Measurements from ENCODE around the gene FOXI1. TPM values are rescaled to one million over a fixed set of nuclear protein-coding genes. Genes with fewer than 3 reads are reported as not detected.

The FOXI1 gene
- total RNA-seq, 1 donor = not detected

GRCh38 chr5:170154297-170154696 is 48.6 kb downstream of the FOXI1 start:
- Histone ChIP-seq H4K20me1 (ENCODE audit: insufficient read depth, low read length) (no peaks in the 10 kb centered on the region), H3K36me3 (ENCODE audit: insufficient read depth, low read length) (no peaks in the 10 kb centered on the region), H3K79me2 (ENCODE audit: insufficient read depth, low read length) (no peaks in the 10 kb centered on the region), H3K4me3 (ENCODE audit: insufficient read depth, low read length) (no peak overlapping the region), H3K4me2 (ENCODE audit: insufficient read depth, low read length) (no peak overlapping the region), H3K27ac (ENCODE audit: low read depth, low read length) (no peak overlapping the region), H3K27me3 (ENCODE audit: insufficient read depth, low read length) (no peaks in the 10 kb centered on the region), H3K4me1 (ENCODE audit: insufficient read depth, low read length) (peaks cover 21% of the 10 kb centered on the region), H3K9me3 (ENCODE audit: low read depth, low read length) (no peaks in the 10 kb centered on the region), H2AFZ (ENCODE audit: low read length) (no peak overlapping the region)
- TF ChIP-seq CTCF (IDR thresholded peaks at IDR 0.05; ENCODE audit: extremely low read depth, low read depth, low read length) = no peak
- DNase-seq (ENCODE audit: insufficient read length, low spot score, missing footprints) = no peak

GRCh38 chr5:170154744-170155143 is 49.0 kb downstream of the FOXI1 start:
- no peak overlapping the region for H3K4me3 ChIP-seq (ENCODE audit: insufficient read depth, low read length)
- no peak overlapping the region for H3K27ac ChIP-seq (ENCODE audit: low read depth, low read length)
- H3K9me3 ChIP-seq (ENCODE audit: low read depth, low read length) = no peaks in the 10 kb centered on the region
- no peaks in the 10 kb centered on the region for H3K36me3 ChIP-seq (ENCODE audit: insufficient read depth, low read length)
- no peaks in the 10 kb centered on the region for H4K20me1 ChIP-seq (ENCODE audit: insufficient read depth, low read length)
- TF ChIP-seq CTCF (IDR thresholded peaks at IDR 0.05; ENCODE audit: extremely low read depth, low read depth, low read length) = no peak
- no peak overlapping the region for H3K4me2 ChIP-seq (ENCODE audit: insufficient read depth, low read length)
- H2AFZ ChIP-seq (ENCODE audit: low read length) = no peak overlapping the region
- no peak for DNase-seq (ENCODE audit: insufficient read length, low spot score, missing footprints)
- H3K27me3 ChIP-seq (ENCODE audit: insufficient read depth, low read length) = no peaks in the 10 kb centered on the region
- no peaks in the 10 kb centered on the region for H3K79me2 ChIP-seq (ENCODE audit: insufficient read depth, low read length)
- H3K4me1 ChIP-seq (ENCODE audit: insufficient read depth, low read length) = peaks cover 21% of the 10 kb centered on the region

- no peak overlapping the region for H2AFZ ChIP-seq (ENCODE audit: low read length)
- H3K27ac ChIP-seq (ENCODE audit: low read depth, low read length) = no peak overlapping the region
- H3K27me3 ChIP-seq (ENCODE audit: insufficient read depth, low read length) = no peaks in the 10 kb centered on the region
- no peaks in the 10 kb centered on the region for H3K9me3 ChIP-seq (ENCODE audit: low read depth, low read length)
- no peaks in the 10 kb centered on the region for H3K36me3 ChIP-seq (ENCODE audit: insufficient read depth, low read length)
- H3K4me3 ChIP-seq (ENCODE audit: insufficient read depth, low read length) = no peak overlapping the region
- H3K4me1 ChIP-seq (ENCODE audit: insufficient read depth, low read length) = peaks cover 19% of the 10 kb centered on the region
- H3K4me2 ChIP-seq (ENCODE audit: insufficient read depth, low read length) = no peak overlapping the region
- no peaks in the 10 kb centered on the region for H4K20me1 ChIP-seq (ENCODE audit: insufficient read depth, low read length)
- TF ChIP-seq CTCF (IDR thresholded peaks at IDR 0.05; ENCODE audit: extremely low read depth, low read depth, low read length) = no peak
- DNase-seq (ENCODE audit: insufficient read length, low spot score, missing footprints) = no peak
- no peaks in the 10 kb centered on the region for H3K79me2 ChIP-seq (ENCODE audit: insufficient read depth, low read length)
Observed at GRCh38 chr5:170155771-170156170, 50.1 kb downstream of the FOXI1 start.

GRCh38 chr5:170159101-170159698 is 53.5 kb downstream of the FOXI1 start:
- H4K20me1 ChIP-seq (ENCODE audit: insufficient read depth, low read length) = no peaks in the 10 kb centered on the region
- DNase-seq (ENCODE audit: insufficient read length, low spot score, missing footprints) = peak; percentile 89
- H3K79me2 ChIP-seq (ENCODE audit: insufficient read depth, low read length) = no peaks in the 10 kb centered on the region
- H3K4me1 ChIP-seq (ENCODE audit: insufficient read depth, low read length) = peaks cover 7% of the 10 kb centered on the region
- no peak for TF ChIP-seq CTCF (IDR thresholded peaks at IDR 0.05; ENCODE audit: extremely low read depth, low read depth, low read length)
- no peaks in the 10 kb centered on the region for H3K9me3 ChIP-seq (ENCODE audit: low read depth, low read length)
- no peak overlapping the region for H3K27ac ChIP-seq (ENCODE audit: low read depth, low read length)
- H2AFZ ChIP-seq (ENCODE audit: low read length) = no peak overlapping the region
- no peak overlapping the region for H3K4me2 ChIP-seq (ENCODE audit: insufficient read depth, low read length)
- no peak overlapping the region for H3K4me3 ChIP-seq (ENCODE audit: insufficient read depth, low read length)
- no peaks in the 10 kb centered on the region for H3K36me3 ChIP-seq (ENCODE audit: insufficient read depth, low read length)
- H3K27me3 ChIP-seq (ENCODE audit: insufficient read depth, low read length) = peaks cover 4% of the 10 kb centered on the region

Other genes with a start within 250 kb of the FOXI1 start
- 2.2 and 3.5 TPM in 2 replicates for gene INSYN2B, start 125.4 kb upstream of the FOXI1 start, total RNA-seq
- gene C5orf58, start 127.1 kb downstream of the FOXI1 start, total RNA-seq = not detected in 2 replicates
- not detected in 2 replicates for gene LCP2, start 191.9 kb downstream of the FOXI1 start, total RNA-seq

Measured in osteoblast (primary cell).